Parathyroid adenoma (tissue), 2 donors: ENCODE measurements around the gene FBXL22.
"Not testable (repeated sequence)": the region's sequence is repeated elsewhere in the genome, so short reads cannot be mapped to it uniquely, and the experiment has no call there.

Source experiments
- H2AFZ ChIP-seq: fragments of 300-600 bp; sonication (generic); one replicate; pipeline ENCODE4 v1.7.0; 2017; ENCODE audit warnings: antibody characterized with exemption, mild to moderate bottlenecking
- H3K27ac ChIP-seq: fragments of 300-600 bp; sonication (generic); one replicate; pipeline ENCODE4 v1.7.0; 2017
- H3K27me3 ChIP-seq: fragments of 300-600 bp; sonication (generic); one replicate; pipeline ENCODE4 v1.7.0; 2017; ENCODE audit warnings: low read length; ENCODE audit not compliant: control insufficient read depth, insufficient read depth
- H3K36me3 ChIP-seq: fragments of 300-600 bp; sonication (generic); one replicate; pipeline ENCODE4 v1.7.0; 2017; ENCODE audit warnings: low read length; ENCODE audit not compliant: control insufficient read depth, insufficient read depth
- H3K4me1 ChIP-seq: fragments of 300-600 bp; sonication (generic); one replicate; pipeline ENCODE4 v1.7.0; 2017; ENCODE audit warnings: control low read depth
- H3K4me2 ChIP-seq: fragments of 300-600 bp; sonication (generic); one replicate; pipeline ENCODE4 v1.7.0; 2017; ENCODE audit warnings: low read length
- H3K4me3 ChIP-seq: fragments of 300-600 bp; sonication (generic); one replicate; pipeline ENCODE4 v1.7.0; 2017; ENCODE audit warnings: low read depth, low read length
- H3K79me2 ChIP-seq: fragments of 300-600 bp; sonication (generic); one replicate; pipeline ENCODE4 v1.7.0; 2017; ENCODE audit warnings: control low read depth
- H3K9ac ChIP-seq: fragments of 300-600 bp; sonication (generic); one replicate; pipeline ENCODE4 v1.7.0; 2017; ENCODE audit warnings: mild to moderate bottlenecking
- H3K9me3 ChIP-seq: fragments of 300-600 bp; sonication (generic); one replicate; pipeline ENCODE4 v1.7.0; 2017; ENCODE audit warnings: low read length; ENCODE audit not compliant: control insufficient read depth
- TF ChIP-seq, protein P1 (sequence below): fragments of 300-600 bp; sonication (generic); IDR thresholded peaks from one replicate; pipeline ENCODE4 v1.7.0; 2017; ENCODE audit warnings: antibody characterized with exemption, mild to moderate bottlenecking
- donor health status: primary hyperparathyroidism.

FBXL22 gene

GRCh38 chr15:63609448-63609847 lies 12.3 kb downstream of the FBXL22 start:
- no peaks in the 10 kb centered on the region for H3K27me3 ChIP-seq
- TF ChIP-seq, protein P1, sequence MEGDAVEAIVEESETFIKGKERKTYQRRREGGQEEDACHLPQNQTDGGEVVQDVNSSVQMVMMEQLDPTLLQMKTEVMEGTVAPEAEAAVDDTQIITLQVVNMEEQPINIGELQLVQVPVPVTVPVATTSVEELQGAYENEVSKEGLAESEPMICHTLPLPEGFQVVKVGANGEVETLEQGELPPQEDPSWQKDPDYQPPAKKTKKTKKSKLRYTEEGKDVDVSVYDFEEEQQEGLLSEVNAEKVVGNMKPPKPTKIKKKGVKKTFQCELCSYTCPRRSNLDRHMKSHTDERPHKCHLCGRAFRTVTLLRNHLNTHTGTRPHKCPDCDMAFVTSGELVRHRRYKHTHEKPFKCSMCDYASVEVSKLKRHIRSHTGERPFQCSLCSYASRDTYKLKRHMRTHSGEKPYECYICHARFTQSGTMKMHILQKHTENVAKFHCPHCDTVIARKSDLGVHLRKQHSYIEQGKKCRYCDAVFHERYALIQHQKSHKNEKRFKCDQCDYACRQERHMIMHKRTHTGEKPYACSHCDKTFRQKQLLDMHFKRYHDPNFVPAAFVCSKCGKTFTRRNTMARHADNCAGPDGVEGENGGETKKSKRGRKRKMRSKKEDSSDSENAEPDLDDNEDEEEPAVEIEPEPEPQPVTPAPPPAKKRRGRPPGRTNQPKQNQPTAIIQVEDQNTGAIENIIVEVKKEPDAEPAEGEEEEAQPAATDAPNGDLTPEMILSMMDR, result no peak
- H3K36me3 ChIP-seq, result no peaks in the 10 kb centered on the region
- H3K4me2 ChIP-seq, result no peak overlapping the region
- no peak overlapping the region for H2AFZ ChIP-seq
- H3K9ac ChIP-seq, result no peak overlapping the region
- no peak overlapping the region for H3K27ac ChIP-seq
- H3K4me3 ChIP-seq, result no peak overlapping the region
- no peaks in the 10 kb centered on the region for H3K9me3 ChIP-seq
- no peaks in the 10 kb centered on the region for H3K79me2 ChIP-seq
- peaks cover 4% of the 10 kb centered on the region for H3K4me1 ChIP-seq

DNA sequence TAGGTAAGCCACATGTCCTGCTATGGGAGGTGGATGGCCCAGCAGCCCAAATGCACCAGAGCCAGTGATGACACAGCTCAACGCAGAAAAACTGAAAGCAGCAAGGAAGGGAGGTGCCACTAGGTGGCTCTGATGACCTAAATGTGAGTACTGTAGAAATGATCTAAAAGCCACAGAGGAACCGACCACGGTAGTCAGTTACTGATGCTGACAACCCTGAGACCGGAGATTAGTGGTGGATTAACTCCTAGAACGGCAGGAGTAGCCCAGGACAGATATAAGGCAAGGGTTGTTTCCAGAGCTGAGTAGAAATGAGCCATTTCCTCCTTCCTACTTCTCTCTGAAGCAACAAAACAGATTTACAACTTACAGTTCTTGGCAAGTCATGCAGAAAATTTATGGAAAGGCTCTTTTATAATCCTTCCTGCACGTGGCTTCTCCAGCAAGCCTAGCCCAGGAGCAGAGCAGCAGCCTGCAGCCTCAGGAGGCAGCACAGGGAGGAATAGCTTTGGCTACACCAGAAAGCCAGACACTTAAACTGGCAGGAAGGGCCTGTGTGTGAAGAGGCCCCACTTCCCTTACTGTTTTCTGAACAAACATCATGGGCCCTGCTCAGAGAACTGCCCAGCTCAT lies 13.1 kb downstream of the FBXL22 start:
- Histone ChIP-seq H3K36me3 (no peaks in the 10 kb centered on the region), H3K79me2 (no peaks in the 10 kb centered on the region), H3K4me2 (peak overlapping the region; percentile 23), H3K27ac (peak overlapping the region; percentile 27), H3K4me1 (peaks cover 4% of the 10 kb centered on the region), H2AFZ (no peak overlapping the region), H3K4me3 (no peak overlapping the region), H3K9me3 (no peaks in the 10 kb centered on the region), H3K9ac (no peak overlapping the region), H3K27me3 (no peaks in the 10 kb centered on the region)
- TF ChIP-seq, protein P1, result peak; percentile 49

DNA sequence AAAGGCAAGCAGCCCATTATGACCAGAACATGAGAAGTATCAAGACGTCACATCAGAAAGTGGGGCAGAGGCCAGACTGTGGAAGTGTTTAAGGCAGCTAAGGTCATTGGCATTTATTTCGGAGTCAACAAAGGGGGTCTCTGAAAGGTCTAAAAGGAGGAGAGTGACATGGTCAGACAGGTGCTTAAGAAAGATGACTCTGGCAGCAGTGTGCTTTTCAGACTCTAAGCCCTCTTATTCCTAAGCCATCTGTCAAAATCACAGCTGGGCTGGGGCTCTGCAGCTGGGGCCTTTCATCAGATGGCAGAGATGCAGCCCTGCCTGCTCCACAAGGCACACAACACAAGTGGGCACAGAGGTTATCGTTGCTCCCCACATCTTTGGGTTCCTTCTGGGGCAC lies 14.0 kb downstream of the FBXL22 start:
- Histone ChIP-seq H3K79me2 (no peaks in the 10 kb centered on the region), H2AFZ (no peak overlapping the region), H3K27me3 (no peaks in the 10 kb centered on the region), H3K4me3 (no peak overlapping the region), H3K36me3 (no peaks in the 10 kb centered on the region), H3K4me2 (no peak overlapping the region), H3K4me1 (peaks cover 4% of the 10 kb centered on the region), H3K27ac (peak overlapping the region; percentile 27), H3K9ac (no peak overlapping the region), H3K9me3 (no peaks in the 10 kb centered on the region)
- TF ChIP-seq, protein P1, result no peak

DNA sequence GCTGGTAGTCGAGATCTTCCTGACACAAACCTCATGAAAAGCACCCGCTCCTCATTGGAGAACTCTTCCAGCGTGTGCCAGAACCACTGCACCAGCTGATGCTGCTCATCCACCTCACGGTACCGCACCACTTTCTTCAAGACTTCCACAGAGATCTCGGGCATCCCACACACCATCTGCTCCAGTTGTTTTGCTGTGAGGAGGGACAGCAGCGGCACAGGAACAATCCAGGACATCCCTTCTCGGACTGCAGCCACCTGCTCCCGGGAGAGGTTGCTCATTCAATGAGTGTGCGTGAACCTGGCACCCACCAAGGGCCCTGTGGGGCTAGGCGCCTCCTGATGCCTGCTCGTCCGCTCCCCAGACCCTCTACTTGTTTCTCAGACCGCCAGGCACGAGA lies 15.1 kb downstream of the FBXL22 start:
- no peaks in the 10 kb centered on the region for H3K36me3 ChIP-seq
- H3K79me2 ChIP-seq, result no peaks in the 10 kb centered on the region
- peaks cover 8% of the 10 kb centered on the region for H3K4me1 ChIP-seq
- H3K9me3 ChIP-seq, result no peaks in the 10 kb centered on the region
- H3K4me3 ChIP-seq, result no peak overlapping the region
- H3K9ac ChIP-seq, result no peak overlapping the region
- no peak overlapping the region for H3K4me2 ChIP-seq
- TF ChIP-seq, protein P1, result no peak
- no peak overlapping the region for H3K27ac ChIP-seq
- H2AFZ ChIP-seq, result no peak overlapping the region
- H3K27me3 ChIP-seq, result no peaks in the 10 kb centered on the region

- TF ChIP-seq, protein P1, result no peak
- no peak overlapping the region for H3K9ac ChIP-seq
- no peak overlapping the region for H3K4me3 ChIP-seq
- H3K4me1 ChIP-seq, result peaks cover 4% of the 10 kb centered on the region
- H3K27ac ChIP-seq, result peak overlapping the region; percentile 42
- no peak overlapping the region for H2AFZ ChIP-seq
- H3K36me3 ChIP-seq, result no peaks in the 10 kb centered on the region
- H3K27me3 ChIP-seq, result no peaks in the 10 kb centered on the region
- no peaks in the 10 kb centered on the region for H3K79me2 ChIP-seq
- no peaks in the 10 kb centered on the region for H3K9me3 ChIP-seq
- H3K4me2 ChIP-seq, result peak overlapping the region; percentile 54
These were observed 18.7 kb downstream of the FBXL22 start for GRCh38 chr15:63615935-63616334.

- not testable (repeated sequence) for H2AFZ ChIP-seq, H3K4me3 ChIP-seq, H3K27ac ChIP-seq, H3K36me3 ChIP-seq, H3K9ac ChIP-seq, H3K79me2 ChIP-seq, H3K27me3 ChIP-seq, H3K4me2 ChIP-seq, H3K4me1 ChIP-seq, H3K9me3 ChIP-seq
These were observed 20.0 kb downstream of the FBXL22 start for GRCh38 chr15:63617147-63617546.

- H3K27me3 ChIP-seq, H2AFZ ChIP-seq, H3K36me3 ChIP-seq, H3K4me1 ChIP-seq, H3K9ac ChIP-seq, H3K4me2 ChIP-seq, H3K27ac ChIP-seq, H3K4me3 ChIP-seq, H3K79me2 ChIP-seq, H3K9me3 ChIP-seq: not testable (repeated sequence)
These were observed 20.4 kb downstream of the FBXL22 start for GRCh38 chr15:63617627-63618026.
